Measurements from ENCODE around the gene KCNJ5. TPM values are rescaled to one million over a fixed set of nuclear protein-coding genes. Genes with fewer than 3 reads are reported as not detected.

Gene KCNJ5
- total RNA-seq, 1 donor, result 0.36 TPM

- H3K4me1 ChIP-seq (ENCODE audit: insufficient read depth, low read length), result no peaks in the 10 kb centered on the region
- no peak overlapping the region for H3K27ac ChIP-seq (ENCODE audit: low read depth, low read length)
- peaks cover 29% of the 10 kb centered on the region for H3K27me3 ChIP-seq (ENCODE audit: insufficient read depth, low read length)
- TF ChIP-seq CTCF (IDR thresholded peaks at IDR 0.05; ENCODE audit: extremely low read depth, low read depth, low read length), result no peak
- H3K79me2 ChIP-seq (ENCODE audit: insufficient read depth, low read length), result no peaks in the 10 kb centered on the region
- no peaks in the 10 kb centered on the region for H3K9me3 ChIP-seq (ENCODE audit: low read depth, low read length)
- no peak for DNase-seq (ENCODE audit: insufficient read length, low spot score, missing footprints)
- no peak overlapping the region for H3K4me3 ChIP-seq (ENCODE audit: insufficient read depth, low read length)
- H4K20me1 ChIP-seq (ENCODE audit: insufficient read depth, low read length), result no peaks in the 10 kb centered on the region
- H3K4me2 ChIP-seq (ENCODE audit: insufficient read depth, low read length), result no peak overlapping the region
- H3K36me3 ChIP-seq (ENCODE audit: insufficient read depth, low read length), result no peaks in the 10 kb centered on the region
- no peak overlapping the region for H2AFZ ChIP-seq (ENCODE audit: low read length)
These were observed 44.2 kb upstream of the KCNJ5 start for GRCh38 chr11:128846985-128847384.

- Histone ChIP-seq H4K20me1 (ENCODE audit: insufficient read depth, low read length) (no peaks in the 10 kb centered on the region), H3K4me3 (ENCODE audit: insufficient read depth, low read length) (no peak overlapping the region), H3K9me3 (ENCODE audit: low read depth, low read length) (no peaks in the 10 kb centered on the region), H3K27me3 (ENCODE audit: insufficient read depth, low read length) (peaks cover 12% of the 10 kb centered on the region), H3K36me3 (ENCODE audit: insufficient read depth, low read length) (no peaks in the 10 kb centered on the region), H2AFZ (ENCODE audit: low read length) (no peak overlapping the region), H3K79me2 (ENCODE audit: insufficient read depth, low read length) (no peaks in the 10 kb centered on the region), H3K27ac (ENCODE audit: low read depth, low read length) (no peak overlapping the region), H3K4me1 (ENCODE audit: insufficient read depth, low read length) (no peaks in the 10 kb centered on the region), H3K4me2 (ENCODE audit: insufficient read depth, low read length) (no peak overlapping the region)
- DNase-seq (ENCODE audit: insufficient read length, low spot score, missing footprints), result peak; percentile 84
- peak; percentile 83 for TF ChIP-seq CTCF (IDR thresholded peaks at IDR 0.05; ENCODE audit: extremely low read depth, low read depth, low read length)
These were observed 42.2 kb upstream of the KCNJ5 start for GRCh38 chr11:128848815-128849455.

- Histone ChIP-seq H3K4me3 (ENCODE audit: insufficient read depth, low read length) (no peak overlapping the region), H4K20me1 (ENCODE audit: insufficient read depth, low read length) (no peaks in the 10 kb centered on the region), H3K4me2 (ENCODE audit: insufficient read depth, low read length) (no peak overlapping the region), H3K27ac (ENCODE audit: low read depth, low read length) (no peak overlapping the region), H2AFZ (ENCODE audit: low read length) (no peak overlapping the region), H3K4me1 (ENCODE audit: insufficient read depth, low read length) (no peaks in the 10 kb centered on the region), H3K9me3 (ENCODE audit: low read depth, low read length) (no peaks in the 10 kb centered on the region), H3K27me3 (ENCODE audit: insufficient read depth, low read length) (no peaks in the 10 kb centered on the region), H3K36me3 (ENCODE audit: insufficient read depth, low read length) (no peaks in the 10 kb centered on the region), H3K79me2 (ENCODE audit: insufficient read depth, low read length) (no peaks in the 10 kb centered on the region)
- DNase-seq (ENCODE audit: insufficient read length, low spot score, missing footprints), result no peak
- TF ChIP-seq CTCF (IDR thresholded peaks at IDR 0.05; ENCODE audit: extremely low read depth, low read depth, low read length), result no peak
These were observed 38.7 kb upstream of the KCNJ5 start for GRCh38 chr11:128852327-128853023.

GRCh38 chr11:128853559-128853958 lies 37.6 kb upstream of the KCNJ5 start:
- Histone ChIP-seq H3K9me3 (ENCODE audit: low read depth, low read length) (no peaks in the 10 kb centered on the region), H3K27me3 (ENCODE audit: insufficient read depth, low read length) (no peaks in the 10 kb centered on the region), H4K20me1 (ENCODE audit: insufficient read depth, low read length) (no peaks in the 10 kb centered on the region), H3K4me2 (ENCODE audit: insufficient read depth, low read length) (no peak overlapping the region), H3K36me3 (ENCODE audit: insufficient read depth, low read length) (no peaks in the 10 kb centered on the region), H3K4me3 (ENCODE audit: insufficient read depth, low read length) (no peak overlapping the region), H3K27ac (ENCODE audit: low read depth, low read length) (no peak overlapping the region), H3K4me1 (ENCODE audit: insufficient read depth, low read length) (no peaks in the 10 kb centered on the region), H2AFZ (ENCODE audit: low read length) (no peak overlapping the region), H3K79me2 (ENCODE audit: insufficient read depth, low read length) (no peaks in the 10 kb centered on the region)
- DNase-seq (ENCODE audit: insufficient read length, low spot score, missing footprints), result no peak
- no peak for TF ChIP-seq CTCF (IDR thresholded peaks at IDR 0.05; ENCODE audit: extremely low read depth, low read depth, low read length)
